Lower leg skin (tissue), 3 donors: Measurements from ENCODE around the gene MMP10.

Source experiments
- CTCF ChIP-seq, 3 donors: fragments of 450-650 bp; IDR thresholded peaks; one replicate each; pipeline ENCODE4 v1.5.1; 2016; ENCODE audit warnings: antibody characterized with exemption in 3 of 3, mild to moderate bottlenecking in 3 of 3, moderate library complexity in 2 of 3
- POLR2A ChIP-seq, 2 donors: fragments of 450-650 bp; IDR thresholded peaks; one replicate each; pipeline ENCODE4 v1.6.1; 2016 to 2017; ENCODE audit warnings: antibody characterized with exemption in 2 of 2, mild to moderate bottlenecking in 1 of 2, moderate library complexity in 1 of 2

- no peak for TF ChIP-seq CTCF (IDR thresholded peaks at IDR 0.05)
- no peak for TF ChIP-seq POLR2A (IDR thresholded peaks at IDR 0.05)
Observed at GRCh38 chr11:102810950-102811660, 30.7 kb upstream of the MMP10 start.
